Activated T-helper 2 cell treated with anti-CD3 and anti-CD28 coated beads, Interferon-gamma antibody, Interleukin-2, Interleukin-4, amounts not matched to agents 10 μg/mL and 5 μg/mL and 100 μg/mL, durations not matched to agents 14 hours and 24 hours and 36 hours (primary cell): ENCODE data around the gene FCRLB. TPM values are rescaled to one million over a fixed set of nuclear protein-coding genes. Genes with fewer than 3 reads are reported as not detected.
"Not testable (repeated sequence)": the region's sequence is repeated elsewhere in the genome, so short reads cannot be mapped to it uniquely, and the experiment has no call there.

Experiments
- DNase-seq: peaks from one replicate; pipeline ENCODE4 v3.0.0; 2021; ENCODE audit warnings: low spot score
- H3K27ac Mint-ChIP-seq: one replicate; pipeline ENCODE4 v1.8.0; 2021; ENCODE audit warnings: mixed read lengths
- H3K27me3 Mint-ChIP-seq: one replicate; pipeline ENCODE4 v1.8.0; 2021; ENCODE audit warnings: low read depth, mixed read lengths
- H3K36me3 Mint-ChIP-seq: one replicate; pipeline ENCODE4 v1.8.0; 2021; ENCODE audit warnings: low read depth, mixed read lengths
- H3K4me1 Mint-ChIP-seq: one replicate; pipeline ENCODE4 v1.8.0; 2021; ENCODE audit warnings: low read depth, mixed read lengths
- H3K4me3 Mint-ChIP-seq: one replicate; pipeline ENCODE4 v1.8.0; 2021; ENCODE audit warnings: low read depth, mild to moderate bottlenecking, moderate library complexity, mixed read lengths
- H3K9me3 Mint-ChIP-seq: one replicate; pipeline ENCODE4 v1.8.0; 2021; ENCODE audit warnings: mixed read lengths
- intact Hi-C: fragments of 100-400 bp; cut with micrococcal nuclease; formaldehyde crosslinking; loops from one replicate; pipeline ENCODE4 v1.15.1; 2023
- total RNA-seq: library from RNA; stranded (reverse); gene quantifications from 2 replicates; pipeline ENCODE4 v1.2.3, GENCODE V29; 2022

FCRLB gene
- total RNA-seq, 1 donor from 2014 or later: not detected

DNA sequence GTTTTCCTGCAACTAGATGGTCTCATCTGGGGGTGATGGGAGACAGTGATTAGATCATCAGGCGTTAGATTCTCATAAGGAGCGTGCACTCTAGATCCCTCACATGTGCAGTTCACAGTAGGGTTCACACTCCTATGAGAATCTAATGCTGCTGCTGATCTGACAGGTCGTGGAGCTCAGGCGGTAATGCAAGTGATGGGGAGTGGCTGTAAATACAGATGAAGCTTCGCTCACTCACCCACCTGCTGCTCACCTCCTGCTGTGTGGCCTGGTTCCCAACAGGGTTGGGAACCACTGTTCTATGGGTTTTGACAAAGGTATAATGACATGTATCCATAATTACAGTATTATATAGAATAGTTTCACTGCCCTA lies 48.3 kb downstream of the FCRLB start:
- DNase-seq: not testable (repeated sequence)

DNA sequence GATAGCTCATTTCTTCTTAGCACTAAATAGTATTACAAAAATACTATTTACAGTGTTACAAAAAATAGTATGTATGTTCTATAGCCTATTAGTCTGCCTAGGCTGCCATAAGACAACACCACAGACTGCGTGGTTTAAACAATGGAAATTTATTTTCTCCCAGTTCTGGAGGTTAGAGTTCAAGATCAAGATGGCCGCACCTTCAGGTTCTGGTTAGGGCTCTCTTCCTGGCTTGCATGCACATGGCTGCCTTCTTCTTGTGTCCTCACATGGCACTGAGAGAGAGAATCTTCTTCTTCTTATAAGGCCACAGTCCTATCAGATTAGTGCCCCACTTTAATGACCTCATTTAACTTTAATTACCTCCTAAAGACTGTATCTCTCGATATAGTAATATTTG lies 48.9 kb downstream of the FCRLB start:
- intact Hi-C loops: loop anchor here (5.0 kb wide), 1 partner anchor 192 kb away; no protein-coding TSS in a partner anchor
- H3K4me3 Mint-ChIP-seq: peak overlapping the region; percentile 36
- H3K36me3 Mint-ChIP-seq: peaks cover 5% of the 10 kb centered on the region
- peaks cover 30% of the 10 kb centered on the region for H3K4me1 Mint-ChIP-seq
- no peak for DNase-seq
- H3K9me3 Mint-ChIP-seq: no peaks in the 10 kb centered on the region
- peak overlapping the region; percentile 50 for H3K27ac Mint-ChIP-seq
- H3K27me3 Mint-ChIP-seq: no peaks in the 10 kb centered on the region

More for the DNA sequence above, 48.3 kb downstream of the FCRLB start:
- not testable (repeated sequence) for H3K4me3 Mint-ChIP-seq, H3K27ac Mint-ChIP-seq, H3K9me3 Mint-ChIP-seq, H3K27me3 Mint-ChIP-seq, H3K36me3 Mint-ChIP-seq
- peaks cover 30% of the 10 kb centered on the region for H3K4me1 Mint-ChIP-seq
- intact Hi-C loops: loop anchor here (5.0 to 10.0 kb wide), 2 partner anchors 193 to 265 kb away; no protein-coding TSS in a partner anchor

DNA sequence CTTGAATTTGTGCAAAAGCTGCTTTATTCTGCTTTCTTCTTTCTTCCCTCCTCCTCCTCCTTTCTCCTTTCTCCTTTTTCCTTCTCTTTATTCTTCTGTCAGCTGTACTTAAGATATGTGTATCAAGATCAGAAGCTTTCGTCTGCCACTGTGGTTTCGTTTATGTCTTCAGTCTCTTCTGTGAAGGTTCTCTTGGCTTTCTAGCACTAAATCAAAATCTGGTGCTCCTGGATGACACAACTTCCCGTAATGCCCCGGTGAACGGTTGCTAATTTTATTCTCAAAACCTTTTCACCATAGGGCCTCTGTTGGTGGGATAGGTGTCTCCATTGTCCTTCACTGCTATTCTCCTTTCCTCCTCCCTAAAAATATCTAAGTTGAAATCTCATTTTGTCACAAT lies 49.8 kb downstream of the FCRLB start:
- H3K27me3 Mint-ChIP-seq: no peaks in the 10 kb centered on the region
- intact Hi-C loops: loop anchor here (5.0 kb wide), 1 partner anchor 191 kb away; no protein-coding TSS in a partner anchor
- no peak overlapping the region for H3K27ac Mint-ChIP-seq
- no peaks in the 10 kb centered on the region for H3K9me3 Mint-ChIP-seq
- no peak for DNase-seq
- H3K4me1 Mint-ChIP-seq: peaks cover 30% of the 10 kb centered on the region
- H3K36me3 Mint-ChIP-seq: peaks cover 5% of the 10 kb centered on the region
- H3K4me3 Mint-ChIP-seq: no peak overlapping the region

DNA sequence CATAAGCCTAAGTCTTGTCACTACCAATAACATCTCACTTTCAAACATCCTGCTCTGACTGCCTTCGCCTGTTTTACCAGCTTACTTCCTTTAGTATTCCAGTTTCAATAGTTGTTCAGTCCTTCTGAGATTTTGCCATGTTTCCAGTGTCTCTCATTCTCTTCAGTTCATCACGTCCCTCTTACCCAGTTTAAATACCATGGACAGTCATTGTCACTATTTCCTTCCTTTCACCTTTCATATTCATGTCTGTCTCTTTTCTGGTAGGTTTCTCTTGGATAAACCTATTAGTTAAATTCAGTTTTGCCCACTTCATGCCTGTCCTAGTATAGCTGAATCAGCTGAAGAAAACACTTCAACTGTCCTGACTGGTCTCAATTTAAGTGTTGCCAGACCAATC lies 50.6 kb downstream of the FCRLB start:
- Mint-ChIP-seq H3K4me1 (peaks cover 28% of the 10 kb centered on the region), H3K9me3 (no peaks in the 10 kb centered on the region), H3K27me3 (no peaks in the 10 kb centered on the region), H3K36me3 (peaks cover 5% of the 10 kb centered on the region), H3K4me3 (no peak overlapping the region), H3K27ac (no peak overlapping the region)
- DNase-seq: no peak
- intact Hi-C loops: loop anchor here (2.0 to 5.0 kb wide), 2 partner anchors 17 to 190 kb away; no protein-coding TSS in a partner anchor

DNA sequence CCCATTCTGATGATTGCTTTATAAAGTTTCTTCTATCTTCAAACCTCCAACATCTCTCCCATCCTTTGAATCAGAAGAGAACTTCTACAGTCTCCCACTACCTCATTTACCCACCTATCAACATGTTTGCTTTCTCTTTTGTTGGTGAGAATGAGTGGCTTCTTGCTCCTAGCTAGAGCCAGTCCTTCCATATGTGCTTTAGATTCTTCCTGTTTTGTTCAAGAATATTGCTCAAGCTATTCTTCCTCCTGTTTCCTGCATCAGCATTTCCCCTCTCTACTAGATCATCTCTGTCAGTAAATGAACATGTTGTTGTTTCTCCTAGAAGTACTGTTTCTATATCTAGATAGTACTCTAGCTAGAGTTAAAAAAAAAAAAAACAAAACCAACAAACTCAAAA lies 51.1 kb downstream of the FCRLB start:
- H3K36me3 Mint-ChIP-seq: peaks cover 5% of the 10 kb centered on the region
- intact Hi-C loops: loop anchor here (2.0 to 5.0 kb wide), 2 partner anchors 16 to 190 kb away; no protein-coding TSS in a partner anchor
- no peaks in the 10 kb centered on the region for H3K9me3 Mint-ChIP-seq
- H3K4me1 Mint-ChIP-seq: peaks cover 26% of the 10 kb centered on the region
- H3K27ac Mint-ChIP-seq: no peak overlapping the region
- no peak for DNase-seq
- H3K27me3 Mint-ChIP-seq: no peaks in the 10 kb centered on the region
- no peak overlapping the region for H3K4me3 Mint-ChIP-seq

DNA sequence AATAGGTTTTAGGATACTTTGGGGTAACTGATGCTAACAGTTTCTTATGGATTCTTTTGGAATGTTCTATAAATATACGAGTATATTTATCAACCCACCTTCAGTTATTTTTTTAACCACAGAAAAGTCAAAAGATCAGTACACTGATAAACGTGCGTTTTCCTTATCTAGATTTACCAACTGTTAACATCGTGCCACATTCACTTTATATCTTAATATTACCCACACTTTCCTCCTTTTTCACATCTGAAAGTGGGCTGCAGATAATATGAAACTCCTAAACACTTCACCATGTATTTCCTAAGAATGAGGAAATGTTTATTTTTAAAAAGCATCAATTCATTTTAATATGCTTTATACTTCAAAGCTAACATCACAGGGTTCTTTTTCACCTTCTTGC lies 52.4 kb downstream of the FCRLB start:
- H3K36me3 Mint-ChIP-seq: peaks cover 4% of the 10 kb centered on the region
- H3K27ac Mint-ChIP-seq: peak overlapping the region; percentile 2
- intact Hi-C loops: loop anchor here (2.0 to 5.0 kb wide), 2 partner anchors 15 to 189 kb away; no protein-coding TSS in a partner anchor

DNA sequence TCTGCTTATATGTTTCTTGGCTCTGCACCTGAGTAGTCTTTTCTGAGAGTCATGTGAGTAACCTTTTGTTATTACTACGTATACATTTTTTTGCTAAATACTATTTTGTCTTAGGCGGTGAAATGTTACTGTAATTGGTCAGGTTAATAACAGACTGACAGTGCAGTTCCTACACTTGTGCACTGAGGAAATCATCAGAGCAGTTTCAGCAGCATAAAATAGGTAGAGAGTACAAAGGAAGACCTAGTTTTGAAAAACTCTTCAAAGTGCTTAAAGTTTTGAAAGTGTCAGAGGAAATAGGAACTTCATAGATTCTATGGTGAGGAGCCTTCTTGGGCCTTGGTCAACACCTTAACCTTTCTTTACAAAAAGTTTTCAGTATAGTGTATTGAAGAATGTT lies 55.9 kb downstream of the FCRLB start:
- no peak for DNase-seq
- Mint-ChIP-seq H3K27me3 (no peaks in the 10 kb centered on the region), H3K4me1 (peaks cover 25% of the 10 kb centered on the region), H3K27ac (no peak overlapping the region), H3K9me3 (no peaks in the 10 kb centered on the region), H3K36me3 (peaks cover 15% of the 10 kb centered on the region), H3K4me3 (no peak overlapping the region)
- intact Hi-C loops: no loop called here

More for the DNA sequence above, 52.4 kb downstream of the FCRLB start:
- Mint-ChIP-seq H3K4me1 (peaks cover 26% of the 10 kb centered on the region), H3K4me3 (peak overlapping the region; percentile 27), H3K9me3 (no peaks in the 10 kb centered on the region), H3K27me3 (no peaks in the 10 kb centered on the region)
- DNase-seq: no peak

Other genes starting within 250 kb of the FCRLB start
- gene FCGR2A, start 216.1 kb upstream of the FCRLB start, total RNA-seq: 0.50 and 0.60 TPM in 2 replicates
- 4.4 and 4.9 TPM in 2 replicates for gene HSPA6, start 197.0 kb upstream of the FCRLB start, total RNA-seq
- not detected in 2 replicates for gene FCGR3A, start 171.7 kb upstream of the FCRLB start, total RNA-seq
- not detected in 2 replicates for gene FCGR3B, start 90.4 kb upstream of the FCRLB start, total RNA-seq
- not detected in 2 replicates for gene FCGR2B, start 58.4 kb upstream of the FCRLB start, total RNA-seq
- gene FCRLA, start 14.3 kb upstream of the FCRLB start, total RNA-seq: not detected in 2 replicates
- 31.2 and 38.0 TPM in 2 replicates for gene DUSP12, start 28.2 kb downstream of the FCRLB start, total RNA-seq
- 29.6 and 30.4 TPM in 2 replicates for gene ATF6, start 44.8 kb downstream of the FCRLB start, total RNA-seq